Endodermal cell (in vitro differentiated cells): Measurements from ENCODE around the gene COL6A1. TPM values are rescaled to one million over a fixed set of nuclear protein-coding genes. Genes with fewer than 3 reads are reported as not detected.
A peak's percentile ranks its signal among the peaks of the same experiment; 100 is the strongest.

Experiments used
- DNase-seq: peaks from one replicate; pipeline ENCODE4 v3.0.0-alpha.2; 2017
- H3K27ac ChIP-seq: 2 replicates; pipeline ENCODE4 v1.5.1; 2013; ENCODE audit warnings: mild to moderate bottlenecking, low read depth, low read length, moderate library complexity
- H3K27me3 ChIP-seq: 2 replicates; pipeline ENCODE4 v1.6.1; 2013; ENCODE audit warnings: mild to moderate bottlenecking, low read length, moderate library complexity; ENCODE audit not compliant: insufficient read depth, control insufficient read depth, poor library complexity, severe bottlenecking
- H3K36me3 ChIP-seq: 2 replicates; pipeline ENCODE4 v1.7.0; 2013; ENCODE audit warnings: mild to moderate bottlenecking, low read length, moderate library complexity; ENCODE audit not compliant: control insufficient read depth, insufficient read depth
- H3K4me1 ChIP-seq: one replicate; pipeline ENCODE4 v1.7.0; 2013; ENCODE audit warnings: low read length; ENCODE audit not compliant: control insufficient read depth, insufficient read depth
- H3K4me3 ChIP-seq: 2 replicates; pipeline ENCODE4 v1.5.1; 2013; ENCODE audit warnings: mild to moderate bottlenecking, low read length, moderate library complexity
- H3K9ac ChIP-seq: 2 replicates; pipeline ENCODE4 v1.6.1; 2013; ENCODE audit warnings: mild to moderate bottlenecking, low read length, moderate library complexity; ENCODE audit not compliant: poor library complexity, severe bottlenecking; ENCODE audit errors: extremely low read depth
- H3K9me3 ChIP-seq: 2 replicates; pipeline ENCODE4 v1.6.1; 2013; ENCODE audit warnings: mild to moderate bottlenecking, low read length, moderate library complexity; ENCODE audit not compliant: control insufficient read depth
- H3K27ac Mint-ChIP-seq: 2 replicates; pipeline ENCODE4 v1.8.0; 2020; ENCODE audit warnings: mixed read lengths
- H3K27me3 Mint-ChIP-seq: 2 replicates; pipeline ENCODE4 v1.8.0; 2021; ENCODE audit warnings: mild to moderate bottlenecking, mixed read lengths; ENCODE audit not compliant: insufficient read depth
- H3K36me3 Mint-ChIP-seq: 2 replicates; pipeline ENCODE4 v1.8.0; 2020; ENCODE audit warnings: low read depth, mixed read lengths
- H3K4me1 Mint-ChIP-seq: 2 replicates; pipeline ENCODE4 v1.8.0; 2020; ENCODE audit warnings: mixed read lengths
- H3K4me3 Mint-ChIP-seq: 2 replicates; pipeline ENCODE4 v1.8.0; 2020; ENCODE audit warnings: mild to moderate bottlenecking, moderate library complexity, mixed read lengths
- H3K9me3 Mint-ChIP-seq: 2 replicates; pipeline ENCODE4 v1.8.0; 2020; ENCODE audit warnings: mild to moderate bottlenecking, mixed read lengths
- CTCF ChIP-seq: fragments of 200-600 bp; sonication (generic); conservative IDR thresholded peaks from 2 replicates; pipeline ENCODE4 v1.5.0; 2021; ENCODE audit warnings: antibody characterized with exemption, mild to moderate bottlenecking
- WGBS, 2 experiments: methylation state at CpG; one replicate each; pipeline versions ENCODE4 v1.1.5 to v1.1.7; 2013; ENCODE audit warnings: missing lambda C conversion rate in 2 of 2, mixed read lengths in 1 of 2; ENCODE audit not compliant: insufficient coverage in 1 of 2, insufficient read length in 1 of 2; 5-methylcytosine and 5-hydroxymethylcytosine counted together
- total RNA-seq, 2 donors: library from RNA; stranded (reverse); fragmentation: NEBNext Ultra II Directional in 1 of 2; extraction: Animal tissue kit (Norgen Biotek cat#: 25700) in 1 of 2; gene quantifications; 2 replicates in 1 of 2; 3 replicates in 1 of 2; pipeline ENCODE4 v1.2.1, GENCODE V29; 2021

The COL6A1 gene
- total RNA-seq, 2 donors from 2014 or later, result 232 to 407 TPM

GRCh38 chr21:46014828-46015227, 33.3 kb downstream of the COL6A1 start:
- no peak for TF ChIP-seq CTCF
- Mint-ChIP-seq H3K9me3 (no peaks in the 10 kb centered on the region), H3K27me3 (no peaks in the 10 kb centered on the region), H3K4me3 (no peak overlapping the region), H3K4me1 (peaks cover 4% of the 10 kb centered on the region), H3K27ac (no peak overlapping the region), H3K36me3 (no peaks in the 10 kb centered on the region)
- Histone ChIP-seq H3K36me3 (no peaks in the 10 kb centered on the region), H3K9ac (no peak overlapping the region), H3K27ac (no peak overlapping the region), H3K4me3 (no peak overlapping the region), H3K4me1 (no peaks in the 10 kb centered on the region), H3K9me3 (no peaks in the 10 kb centered on the region), H3K27me3 (no peaks in the 10 kb centered on the region)
- 33 to 59% methylated on average over 1 to 2 of the region's 2 CpGs for WGBS, 2 experiments
- no peak for DNase-seq

GRCh38 chr21:46017148-46017547, 35.6 kb downstream of the COL6A1 start:
- Mint-ChIP-seq H3K27me3 (no peaks in the 10 kb centered on the region), H3K9me3 (no peaks in the 10 kb centered on the region), H3K4me1 (peaks cover 4% of the 10 kb centered on the region), H3K27ac (no peak overlapping the region), H3K4me3 (no peak overlapping the region), H3K36me3 (no peaks in the 10 kb centered on the region)
- peak; percentile 39 for DNase-seq
- no peaks in the 10 kb centered on the region for H3K36me3 ChIP-seq
- TF ChIP-seq CTCF, result no peak
- H3K4me1 ChIP-seq, result no peaks in the 10 kb centered on the region
- no peaks in the 10 kb centered on the region for H3K27me3 ChIP-seq
- H3K27ac ChIP-seq, result no peak overlapping the region
- no peaks in the 10 kb centered on the region for H3K9me3 ChIP-seq
- no peak overlapping the region for H3K9ac ChIP-seq
- H3K4me3 ChIP-seq, result no peak overlapping the region

- Histone ChIP-seq H3K27me3 (no peaks in the 10 kb centered on the region), H3K9me3 (no peaks in the 10 kb centered on the region), H3K4me3 (no peak overlapping the region), H3K27ac (no peak overlapping the region), H3K9ac (no peak overlapping the region), H3K36me3 (no peaks in the 10 kb centered on the region), H3K4me1 (no peaks in the 10 kb centered on the region)
- Mint-ChIP-seq H3K36me3 (no peaks in the 10 kb centered on the region), H3K27ac (no peak overlapping the region), H3K9me3 (no peaks in the 10 kb centered on the region), H3K4me1 (peaks cover 4% of the 10 kb centered on the region), H3K27me3 (no peaks in the 10 kb centered on the region), H3K4me3 (no peak overlapping the region)
- 94 to 97% methylated on average over 3 to 4 of the region's 4 CpGs for WGBS, 2 experiments
- TF ChIP-seq CTCF, result no peak
- no peak for DNase-seq
Measured at GRCh38 chr21:46017695-46018094, 36.1 kb downstream of the COL6A1 start.
